C4-2B (cell line): ENCODE results near the gene DOK1.

Source experiments
- ZFX ChIP-seq: fragments of 450-650 bp; IDR thresholded peaks from 2 replicates; pipeline ENCODE4 v1.6.1; 2017
- TF ChIP-seq, protein P1 (sequence below): fragments of 450-650 bp; conservative IDR thresholded peaks from 2 replicates; pipeline ENCODE4 v1.5.1; 2017; ENCODE audit warnings: mild to moderate bottlenecking

DNA sequence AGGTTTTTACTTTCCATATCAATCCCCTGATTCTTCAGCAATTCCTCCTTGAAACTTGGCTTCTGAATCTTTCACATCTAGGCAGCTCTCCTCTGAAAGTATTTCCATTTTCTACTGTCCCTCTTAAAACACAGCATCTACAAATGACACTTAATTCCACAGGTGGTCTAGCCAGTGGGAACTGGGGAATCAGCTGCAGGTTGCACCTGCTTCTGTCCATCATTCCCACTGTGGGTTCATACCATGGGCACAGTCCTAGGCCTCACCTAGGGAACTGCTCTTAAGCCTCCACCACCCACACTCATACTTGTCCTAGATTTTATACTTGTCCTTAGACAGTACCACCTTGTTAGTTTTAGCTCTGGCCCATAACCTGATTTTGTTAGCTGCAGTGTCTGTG, 3.0 kb upstream of the DOK1 start:
- TF ChIP-seq, protein P1, sequence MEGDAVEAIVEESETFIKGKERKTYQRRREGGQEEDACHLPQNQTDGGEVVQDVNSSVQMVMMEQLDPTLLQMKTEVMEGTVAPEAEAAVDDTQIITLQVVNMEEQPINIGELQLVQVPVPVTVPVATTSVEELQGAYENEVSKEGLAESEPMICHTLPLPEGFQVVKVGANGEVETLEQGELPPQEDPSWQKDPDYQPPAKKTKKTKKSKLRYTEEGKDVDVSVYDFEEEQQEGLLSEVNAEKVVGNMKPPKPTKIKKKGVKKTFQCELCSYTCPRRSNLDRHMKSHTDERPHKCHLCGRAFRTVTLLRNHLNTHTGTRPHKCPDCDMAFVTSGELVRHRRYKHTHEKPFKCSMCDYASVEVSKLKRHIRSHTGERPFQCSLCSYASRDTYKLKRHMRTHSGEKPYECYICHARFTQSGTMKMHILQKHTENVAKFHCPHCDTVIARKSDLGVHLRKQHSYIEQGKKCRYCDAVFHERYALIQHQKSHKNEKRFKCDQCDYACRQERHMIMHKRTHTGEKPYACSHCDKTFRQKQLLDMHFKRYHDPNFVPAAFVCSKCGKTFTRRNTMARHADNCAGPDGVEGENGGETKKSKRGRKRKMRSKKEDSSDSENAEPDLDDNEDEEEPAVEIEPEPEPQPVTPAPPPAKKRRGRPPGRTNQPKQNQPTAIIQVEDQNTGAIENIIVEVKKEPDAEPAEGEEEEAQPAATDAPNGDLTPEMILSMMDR, result no peak
- TF ChIP-seq ZFX, result no peak
